ENCODE measurements around the gene RRAGC.

Gene RRAGC, protein sequence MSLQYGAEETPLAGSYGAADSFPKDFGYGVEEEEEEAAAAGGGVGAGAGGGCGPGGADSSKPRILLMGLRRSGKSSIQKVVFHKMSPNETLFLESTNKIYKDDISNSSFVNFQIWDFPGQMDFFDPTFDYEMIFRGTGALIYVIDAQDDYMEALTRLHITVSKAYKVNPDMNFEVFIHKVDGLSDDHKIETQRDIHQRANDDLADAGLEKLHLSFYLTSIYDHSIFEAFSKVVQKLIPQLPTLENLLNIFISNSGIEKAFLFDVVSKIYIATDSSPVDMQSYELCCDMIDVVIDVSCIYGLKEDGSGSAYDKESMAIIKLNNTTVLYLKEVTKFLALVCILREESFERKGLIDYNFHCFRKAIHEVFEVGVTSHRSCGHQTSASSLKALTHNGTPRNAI

DNA sequence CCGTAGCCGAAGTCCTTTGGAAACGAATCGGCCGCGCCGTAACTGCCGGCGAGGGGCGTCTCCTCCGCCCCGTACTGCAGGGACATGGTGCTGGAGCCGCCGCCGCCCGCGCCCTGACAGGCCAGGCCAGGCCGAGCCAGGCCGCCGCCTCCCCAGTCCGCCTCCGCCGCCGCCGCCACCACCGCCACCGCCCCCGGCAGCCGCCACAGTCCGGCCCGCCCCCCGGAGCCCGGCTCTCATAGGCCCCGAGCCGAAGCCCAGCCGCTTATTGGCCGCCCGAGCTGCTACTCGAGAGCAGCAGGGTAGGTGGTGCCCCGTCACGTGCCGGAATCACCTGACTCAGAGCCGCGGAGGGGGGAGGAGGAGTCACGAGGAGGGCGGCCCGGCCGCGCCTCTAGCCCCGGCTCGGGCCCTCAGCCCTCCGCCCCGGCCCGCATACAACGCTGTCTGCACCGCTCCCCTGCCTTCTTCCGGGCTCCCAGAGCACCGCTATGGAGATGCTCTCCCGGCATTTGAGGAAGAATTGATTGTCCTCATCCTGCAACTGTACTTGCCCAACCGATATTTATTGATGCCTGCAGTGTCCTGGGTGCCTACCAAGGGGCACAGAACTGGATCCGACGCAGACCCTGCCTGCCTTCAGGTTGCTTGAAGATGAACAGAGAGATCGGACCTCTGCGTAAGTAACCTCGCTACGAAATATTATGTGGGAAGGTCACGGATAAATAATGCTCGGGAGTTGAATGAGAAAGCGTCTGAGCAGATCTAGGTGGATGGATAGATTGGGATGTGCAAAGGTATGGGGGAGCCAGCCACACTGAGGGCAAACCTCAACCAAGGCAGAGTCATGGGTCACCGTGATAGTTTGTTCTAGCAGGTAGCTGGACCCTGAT is at the start of gene RRAGC:
TSS of gene RRAGC (minus strand) at position 212 of the 893 bp plus-strand sequence. CDS start at position 86, 126 bp downstream.
- DNase-seq: peak; percentile 93

GRCh38 chr1:38908821-38909220 is 49.2 kb upstream of the RRAGC start:
- DNase-seq: no peak

- no peak for DNase-seq
These were observed 46.4 kb upstream of the RRAGC start for GRCh38 chr1:38905985-38906384.

GRCh38 chr1:38899560-38899959 is 40.0 kb upstream of the RRAGC start:
- DNase-seq: no peak

DNA sequence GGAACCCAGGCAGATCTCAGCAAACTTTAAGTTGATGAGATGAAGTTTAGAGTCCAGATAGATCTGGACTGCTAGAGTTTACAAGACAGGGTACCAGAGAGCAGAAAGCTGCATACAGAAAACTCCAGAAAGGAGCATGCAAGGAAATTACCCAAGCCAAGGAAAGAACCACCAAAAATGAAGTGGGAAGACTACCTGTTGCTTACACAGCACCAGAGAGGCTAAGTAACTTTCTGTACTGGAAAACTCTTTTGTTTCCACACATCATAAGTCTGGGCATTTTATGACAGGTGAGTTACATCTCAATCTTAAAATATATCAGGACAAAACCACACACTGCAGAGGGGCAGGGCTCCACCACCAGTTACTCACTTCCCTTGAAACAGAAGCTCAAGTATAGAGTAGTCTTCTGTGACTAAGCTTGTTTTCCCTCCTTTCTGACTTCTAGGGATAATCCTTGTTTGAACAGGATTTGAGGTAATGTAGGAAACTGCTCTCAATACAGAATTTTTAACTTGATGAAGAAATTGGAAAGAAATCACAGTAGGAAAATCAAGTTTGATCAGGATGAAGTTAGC is 39.2 kb upstream of the RRAGC start:
- no peak for DNase-seq

DNA sequence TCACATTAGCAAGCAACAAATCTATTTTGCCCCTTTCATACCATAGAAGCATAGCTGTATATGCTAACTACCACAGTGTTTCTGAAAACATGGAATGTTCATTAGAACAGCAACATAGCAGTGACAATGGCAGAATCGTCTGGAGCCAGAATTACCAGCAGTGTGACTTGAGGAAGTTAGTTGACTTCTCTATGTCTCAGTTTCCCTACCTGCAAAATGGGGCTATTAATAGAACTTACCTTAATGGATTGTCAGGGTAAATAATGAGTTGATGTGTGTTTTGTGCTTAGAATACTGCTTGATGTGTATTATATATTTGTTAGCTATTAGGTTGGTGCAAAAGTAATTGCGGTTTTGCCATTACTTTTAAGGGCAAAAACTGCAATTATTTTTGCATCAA is 36.6 kb upstream of the RRAGC start:
- DNase-seq: no peak

DNA sequence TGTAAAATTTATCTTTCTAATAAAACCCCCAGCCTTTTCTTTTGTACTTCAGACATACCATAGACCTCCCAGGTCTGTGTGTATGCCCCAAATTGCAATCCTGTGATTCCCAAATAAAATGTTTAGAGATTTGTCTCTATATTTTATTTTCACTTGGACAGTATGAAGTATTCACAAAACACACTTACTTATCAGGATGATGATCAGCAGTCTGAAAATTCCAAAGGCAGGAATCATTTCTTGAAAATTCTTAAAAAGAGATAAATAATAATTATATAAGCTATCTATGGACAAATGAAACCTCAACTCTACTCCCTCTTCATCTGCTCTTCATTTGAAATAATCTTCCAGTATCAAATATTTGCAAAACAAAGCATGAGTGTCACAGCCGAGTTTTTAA is 33.4 kb upstream of the RRAGC start:
- DNase-seq: no peak

DNA sequence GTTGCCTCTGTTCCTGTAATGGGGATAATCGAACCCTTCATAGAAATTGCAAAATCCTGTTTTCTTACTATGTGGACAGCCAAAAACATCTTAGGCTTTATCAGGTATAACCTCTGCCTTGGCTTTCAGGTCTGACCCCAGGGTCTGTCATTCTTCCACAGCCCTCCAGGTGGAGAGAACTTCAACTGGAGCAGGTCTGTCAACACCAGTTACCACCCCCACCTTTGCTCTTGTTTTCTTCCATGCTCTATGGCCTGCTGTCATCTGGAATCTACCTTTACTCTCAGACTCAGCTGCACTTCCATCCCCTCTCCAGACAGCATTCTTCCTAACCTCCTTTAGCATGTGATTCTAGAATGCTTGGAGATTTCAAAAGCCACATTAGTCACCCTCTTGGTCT is 32.2 kb upstream of the RRAGC start:
- DNase-seq: no peak

GRCh38 chr1:38889589-38889988 is 30.0 kb upstream of the RRAGC start:
- DNase-seq: no peak

DNA sequence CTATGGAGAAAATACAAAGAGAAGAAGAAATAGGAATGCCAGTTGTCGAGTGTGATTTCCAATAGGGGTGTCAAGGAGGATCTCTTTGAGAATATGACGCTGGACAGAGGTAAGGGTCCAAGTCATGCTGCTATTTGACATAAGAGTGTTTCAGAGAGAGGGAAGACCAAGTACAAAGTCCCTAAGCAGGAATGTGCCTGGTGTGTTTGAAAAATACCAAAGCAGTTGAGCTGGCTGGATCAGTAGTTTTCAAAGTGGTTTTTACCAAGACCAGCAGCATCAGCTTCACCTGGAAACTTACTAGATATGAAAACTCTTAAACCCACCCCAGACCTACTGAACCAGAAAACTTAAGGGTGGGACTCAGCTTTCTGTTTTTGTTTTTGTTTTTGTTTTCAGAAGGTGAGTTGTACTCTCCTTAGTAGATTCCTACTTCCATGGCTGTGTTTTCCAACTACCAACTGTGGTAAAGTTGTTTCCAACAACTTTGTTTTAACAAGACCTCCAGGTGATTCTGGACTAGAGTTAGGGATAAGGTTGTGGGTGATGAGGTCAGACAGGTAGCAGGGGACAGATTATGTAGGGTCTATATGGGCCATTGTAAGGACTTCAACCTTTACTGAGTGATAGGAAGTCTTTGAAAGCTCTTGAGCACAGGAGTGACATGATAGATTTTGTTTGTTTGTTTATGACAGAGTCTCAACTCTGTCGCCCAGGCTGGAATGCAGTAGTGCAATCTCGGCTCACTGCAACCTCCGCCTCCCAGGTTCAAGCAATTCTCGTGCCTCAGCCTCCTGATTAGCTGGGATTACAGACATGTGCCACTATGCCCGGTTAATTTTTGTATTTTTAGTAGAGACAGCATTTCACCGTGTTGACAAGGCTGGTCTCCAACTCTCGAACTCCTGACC is 29.1 kb upstream of the RRAGC start:
- DNase-seq: no peak

GRCh38 chr1:38885092-38885491 is 25.5 kb upstream of the RRAGC start:
- no peak for DNase-seq

- DNase-seq: no peak
These were observed 21.9 kb upstream of the RRAGC start, which contains the start of gene GJA9 for GRCh38 chr1:38881487-38881886. GJA9 (minus strand) TSS chr1:38881587; CDS start chr1:38876098, 5,489 bp downstream.

GRCh38 chr1:38875811-38876210 is 16.2 kb upstream of the RRAGC start:
- no peak for DNase-seq

- peak; percentile 94 for DNase-seq
These were observed 13.7 kb upstream of the RRAGC start, which contains the start of gene MYCBP for GRCh38 chr1:38873027-38873969. MYCBP (minus strand) TSS chr1:38873348; CDS start chr1:38873305, 43 bp downstream.

GRCh38 chr1:38872401-38873026 is 12.9 kb upstream of the RRAGC start:
- DNase-seq: no peak

- DNase-seq: no peak
These were observed 11.4 kb upstream of the RRAGC start for GRCh38 chr1:38870996-38871395.

GRCh38 chr1:38867208-38867607 is 7.6 kb upstream of the RRAGC start:
- no peak for DNase-seq

DNA sequence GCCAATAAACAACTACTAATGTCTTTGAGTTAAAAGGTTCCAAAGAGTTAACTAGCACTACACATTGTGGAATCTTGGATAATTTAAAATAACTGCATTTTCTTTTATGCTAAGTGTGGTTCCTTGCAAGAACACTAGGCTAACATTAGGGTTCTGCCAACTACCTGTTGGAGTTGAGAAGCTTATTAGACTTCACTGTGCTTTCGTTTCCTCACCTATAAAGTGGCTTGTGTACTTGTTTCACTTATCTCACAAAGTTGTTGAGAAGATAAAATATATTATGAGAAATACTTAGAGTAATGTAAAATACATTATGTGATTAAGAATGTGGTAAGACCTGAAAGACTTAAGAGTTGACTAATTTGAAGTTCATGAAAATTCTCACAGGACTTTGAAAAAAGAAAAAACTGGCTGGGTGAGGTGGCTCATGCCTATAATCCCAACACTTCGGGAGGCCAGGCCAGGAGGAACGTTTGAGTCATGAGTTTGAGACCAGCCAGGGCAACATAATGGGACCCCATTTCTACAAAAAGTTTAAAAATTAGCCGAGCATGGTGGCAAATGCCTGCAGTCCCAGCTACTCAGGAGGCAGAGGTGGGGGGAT is 5.6 kb upstream of the RRAGC start:
- no peak for DNase-seq

GRCh38 chr1:38860454-38860795 is 853 bp upstream of the RRAGC start:
- no peak for DNase-seq

Data from NCI-H446 treated with DMSO at 0.1 percent for 48 hours (cell line).